ENCODE results near the gene C1QL1.

C1QL1 gene

DNA sequence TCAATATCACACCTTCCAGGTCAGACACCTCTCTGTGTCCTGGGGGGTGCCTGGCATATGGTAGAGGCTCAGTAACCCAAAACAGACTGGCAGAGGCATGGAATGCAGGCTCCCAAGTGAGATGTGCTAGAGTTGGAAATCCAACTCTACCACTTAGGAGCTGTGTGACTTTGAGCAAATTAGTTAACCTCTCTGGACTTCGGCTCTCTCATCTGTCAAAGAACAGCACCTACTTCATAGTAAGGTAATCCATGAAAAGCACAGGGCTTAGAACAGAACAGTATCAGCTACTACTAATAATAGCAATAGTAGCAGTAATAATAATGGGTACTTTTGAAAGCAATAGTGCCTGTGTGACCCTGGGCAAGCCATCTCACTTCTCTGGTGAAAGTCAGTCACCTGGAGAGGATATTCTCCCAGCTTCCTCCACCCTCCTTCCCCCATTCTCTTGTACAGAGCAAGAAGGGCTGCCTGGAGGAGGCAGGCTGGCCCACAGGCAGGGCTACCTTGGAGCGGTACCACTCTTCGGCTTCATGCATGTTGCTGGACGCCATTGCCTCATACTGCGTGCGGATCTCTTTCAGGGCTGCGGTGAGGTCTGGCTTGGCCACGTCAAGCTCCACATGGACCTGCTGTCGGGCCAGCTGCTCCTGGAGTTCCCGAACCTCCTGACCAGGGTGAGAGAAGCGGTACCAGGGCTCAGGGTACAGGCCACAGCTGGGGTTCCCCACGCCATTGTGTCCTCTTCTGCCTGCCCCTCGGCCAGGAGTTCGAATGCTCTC is 55.1 kb downstream of the C1QL1 start:
- DNase-seq = no peak

DNA sequence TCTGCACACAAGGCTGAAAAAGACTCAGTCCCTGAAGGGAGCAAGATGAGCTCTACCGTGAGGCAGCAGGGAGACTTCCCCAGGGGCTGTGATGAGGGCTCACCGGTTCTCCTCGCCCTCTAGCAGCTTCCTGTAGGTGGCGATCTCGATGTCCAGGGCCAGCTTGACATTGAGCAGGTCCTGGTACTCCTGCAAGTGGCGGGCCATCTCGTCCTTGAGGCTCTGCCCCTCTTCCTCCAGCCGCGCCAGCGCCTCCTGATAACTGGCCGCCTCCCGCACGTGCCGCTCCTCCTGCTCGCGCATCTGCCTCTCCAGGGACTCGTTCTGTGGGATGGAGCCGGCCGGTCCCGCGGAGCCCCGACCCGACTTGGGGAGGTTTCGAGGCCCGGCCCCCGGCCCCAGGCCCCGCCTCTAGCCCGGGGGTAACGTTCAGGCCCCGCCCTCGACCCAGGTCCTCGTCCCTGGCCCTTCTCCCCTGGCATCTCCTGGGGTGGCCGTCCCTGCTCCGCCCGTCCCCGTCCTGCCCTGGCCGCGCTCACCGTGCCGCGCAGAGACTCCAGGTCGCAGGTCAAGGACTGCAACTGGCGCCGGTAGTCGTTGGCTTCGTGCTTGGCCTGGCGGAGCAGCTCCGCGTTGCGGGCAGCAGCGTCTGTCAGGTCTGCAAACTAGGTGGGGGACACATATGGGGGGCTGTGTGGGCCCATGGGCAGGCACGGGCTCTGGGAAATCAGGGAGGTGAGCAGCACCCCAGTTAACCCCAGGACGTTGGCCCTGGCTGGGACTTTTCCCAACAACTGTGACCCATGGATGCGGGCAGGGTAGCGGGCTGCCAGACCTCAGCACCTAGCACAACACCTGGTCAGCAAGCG is 56.7 kb downstream of the C1QL1 start:
- peak; percentile 11 for DNase-seq

DNA sequence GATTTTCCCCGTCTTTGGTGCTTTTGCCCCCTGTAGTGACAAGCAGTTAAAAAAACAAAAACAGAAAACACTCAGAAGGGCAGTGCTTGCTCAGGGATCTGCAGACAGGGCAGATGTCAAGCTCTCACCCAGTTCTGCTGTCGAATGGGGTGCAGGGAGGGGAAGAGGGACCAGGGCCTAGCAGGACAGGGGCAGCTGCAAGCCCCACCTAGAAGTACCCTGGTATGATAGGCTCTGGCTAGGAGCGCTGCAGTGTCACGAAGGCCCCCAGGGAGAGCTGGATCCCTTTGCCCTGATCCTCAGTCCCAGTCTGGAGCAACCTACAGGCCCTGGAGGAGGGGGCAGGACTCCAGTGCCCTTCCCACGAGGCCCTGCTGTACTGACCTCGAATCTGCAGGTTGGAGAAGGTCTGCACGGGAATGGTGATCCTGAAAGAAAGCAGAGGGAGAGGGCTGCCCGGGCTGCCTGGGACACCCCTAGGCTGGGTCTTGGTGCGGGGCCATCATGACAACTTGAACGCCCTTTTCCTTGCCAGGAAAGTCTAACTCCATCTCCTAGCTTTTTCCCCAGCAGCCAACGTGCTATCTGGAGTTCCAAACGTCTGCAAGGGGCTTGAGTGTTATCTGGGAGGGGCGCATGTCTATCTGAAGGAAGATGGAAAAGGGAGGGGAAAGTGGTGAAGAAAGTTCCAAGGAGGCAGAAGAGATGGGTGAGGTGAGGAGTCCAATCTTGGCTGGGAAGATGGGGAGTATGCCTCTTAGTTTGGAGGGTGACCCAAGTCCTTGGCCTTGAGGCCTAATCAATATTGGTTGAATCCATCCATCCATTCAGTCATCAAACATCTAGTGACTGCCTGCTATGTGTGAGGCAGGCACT is 57.6 kb downstream of the C1QL1 start:
- no peak for DNase-seq
